Thyroid gland (tissue), 4 donors: ENCODE data around the gene CA14. TPM values are rescaled to one million over a fixed set of nuclear protein-coding genes. Genes with fewer than 3 reads are reported as not detected.

Source experiments
- DNase-seq, 2 donors: peaks; one replicate each; pipeline ENCODE4 v3.0.0-alpha.2; 2019
- H3K27ac ChIP-seq, 3 donors: fragments of 200-600 bp; sonication (generic); 1 replicate in 2 of 3; 2 replicates in 1 of 3; pipeline ENCODE4 v1.5.1; 2016 to 2019; ENCODE audit warnings: mild to moderate bottlenecking in 1 of 3, moderate library complexity in 1 of 3
- H3K27me3 ChIP-seq: fragments of 200-600 bp; sonication (generic); one replicate; pipeline ENCODE4 v1.5.1; 2019
- H3K36me3 ChIP-seq, 2 donors: fragments of 200-600 bp; sonication (generic); one replicate each; pipeline ENCODE4 v1.5.1; 2016 to 2019
- H3K4me1 ChIP-seq, 2 donors: fragments of 200-600 bp; sonication (generic); one replicate each; pipeline ENCODE4 v1.5.1; 2017 to 2019
- H3K4me3 ChIP-seq, 3 donors: fragments of 200-600 bp; sonication (generic); replicated peaks in 1 of 3; 1 replicate in 2 of 3; 2 replicates in 1 of 3; pipeline ENCODE4 v1.5.1; 2016; ENCODE audit warnings: mild to moderate bottlenecking in 1 of 3
- H3K9me3 ChIP-seq: fragments of 200-600 bp; sonication (generic); one replicate; pipeline ENCODE4 v1.5.1; 2017
- POLR2A ChIP-seq, 2 donors: fragments of 450-650 bp; IDR thresholded peaks; one replicate each; pipeline ENCODE4 v1.6.1; 2017; ENCODE audit warnings: antibody characterized with exemption in 2 of 2, mild to moderate bottlenecking in 2 of 2, moderate library complexity in 1 of 2
- WGBS, 2 donors: methylation state at CpG; one replicate each; pipeline ENCODE4 v1.1.5; 2017; 5-methylcytosine and 5-hydroxymethylcytosine counted together
- intact Hi-C: fragments of 100-400 bp; cut with DNase I; formaldehyde crosslinking; loops from one replicate; pipeline ENCODE4 v1.15.1; 2023
- small RNA-seq: library from RNA; depleted of rRNA; stranded (forward); fragments of <200 nt; gene quantifications from one replicate; pipeline ENCODE3, GENCODE V24; 2016
- total RNA-seq, 4 donors: library from RNA; depleted of rRNA; stranded (reverse); fragments of >200 nt; gene quantifications; one replicate each; pipeline ENCODE4 v1.2.3, GENCODE V29; 2016
- TF ChIP-seq, protein P1 (sequence below), 6 experiments: fragments of 200-600 bp in 3 of 6; fragments of 450-650 bp in 3 of 6; sonication (generic) in 3 of 6; IDR thresholded peaks; one replicate each; pipeline ENCODE4 v1.5.1; 2016 to 2019; ENCODE audit warnings: antibody characterized with exemption in 6 of 6, mild to moderate bottlenecking in 2 of 6, inconsistent platforms in 1 of 6, moderate library complexity in 1 of 6

The CA14 gene
- total RNA-seq, 4 donors from 2014 or later, result 0.22 to 0.27 TPM; not detected in 2

DNA sequence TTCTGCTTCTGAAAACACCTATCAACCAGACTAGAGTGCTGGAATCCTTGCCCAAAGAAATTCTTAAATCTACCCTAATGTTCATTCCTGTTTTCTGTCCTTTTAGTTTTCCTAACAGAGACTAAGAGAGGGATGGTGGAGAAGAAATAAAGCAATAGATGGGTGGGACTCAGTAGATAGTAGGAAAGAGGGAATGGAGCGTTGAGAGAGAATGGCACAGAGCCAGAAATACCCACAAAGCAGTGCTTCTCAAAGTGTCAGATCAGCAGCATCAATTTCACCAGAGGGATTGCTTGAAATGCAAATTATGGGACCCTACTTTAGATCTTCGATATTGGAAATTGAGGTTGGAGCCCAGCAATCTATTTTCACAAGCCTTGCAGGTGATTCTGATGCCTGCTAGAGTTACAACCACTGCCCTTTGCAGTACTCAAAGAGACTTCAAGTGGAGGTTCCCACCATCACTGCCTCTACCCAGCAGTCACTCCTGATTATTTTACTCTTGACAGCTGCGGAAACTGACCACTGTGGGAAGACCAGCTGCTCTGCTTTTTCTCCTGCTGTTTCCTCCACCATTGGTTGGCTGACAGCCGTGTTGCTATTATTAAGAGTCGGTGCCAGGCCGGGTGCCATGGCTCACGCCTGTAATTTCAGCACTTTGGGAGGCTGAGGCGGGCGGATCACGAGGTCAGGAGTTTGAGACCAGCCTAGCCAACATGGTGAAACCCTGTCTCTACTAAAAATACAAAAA lies 52.4 kb downstream of the CA14 start:
- no peak overlapping the region for H3K27ac ChIP-seq
- TF ChIP-seq POLR2A (IDR thresholded peaks at IDR 0.05), result no peak
- TF ChIP-seq, protein P1, sequence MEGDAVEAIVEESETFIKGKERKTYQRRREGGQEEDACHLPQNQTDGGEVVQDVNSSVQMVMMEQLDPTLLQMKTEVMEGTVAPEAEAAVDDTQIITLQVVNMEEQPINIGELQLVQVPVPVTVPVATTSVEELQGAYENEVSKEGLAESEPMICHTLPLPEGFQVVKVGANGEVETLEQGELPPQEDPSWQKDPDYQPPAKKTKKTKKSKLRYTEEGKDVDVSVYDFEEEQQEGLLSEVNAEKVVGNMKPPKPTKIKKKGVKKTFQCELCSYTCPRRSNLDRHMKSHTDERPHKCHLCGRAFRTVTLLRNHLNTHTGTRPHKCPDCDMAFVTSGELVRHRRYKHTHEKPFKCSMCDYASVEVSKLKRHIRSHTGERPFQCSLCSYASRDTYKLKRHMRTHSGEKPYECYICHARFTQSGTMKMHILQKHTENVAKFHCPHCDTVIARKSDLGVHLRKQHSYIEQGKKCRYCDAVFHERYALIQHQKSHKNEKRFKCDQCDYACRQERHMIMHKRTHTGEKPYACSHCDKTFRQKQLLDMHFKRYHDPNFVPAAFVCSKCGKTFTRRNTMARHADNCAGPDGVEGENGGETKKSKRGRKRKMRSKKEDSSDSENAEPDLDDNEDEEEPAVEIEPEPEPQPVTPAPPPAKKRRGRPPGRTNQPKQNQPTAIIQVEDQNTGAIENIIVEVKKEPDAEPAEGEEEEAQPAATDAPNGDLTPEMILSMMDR (IDR thresholded peaks at IDR 0.05), result no peak

DNA sequence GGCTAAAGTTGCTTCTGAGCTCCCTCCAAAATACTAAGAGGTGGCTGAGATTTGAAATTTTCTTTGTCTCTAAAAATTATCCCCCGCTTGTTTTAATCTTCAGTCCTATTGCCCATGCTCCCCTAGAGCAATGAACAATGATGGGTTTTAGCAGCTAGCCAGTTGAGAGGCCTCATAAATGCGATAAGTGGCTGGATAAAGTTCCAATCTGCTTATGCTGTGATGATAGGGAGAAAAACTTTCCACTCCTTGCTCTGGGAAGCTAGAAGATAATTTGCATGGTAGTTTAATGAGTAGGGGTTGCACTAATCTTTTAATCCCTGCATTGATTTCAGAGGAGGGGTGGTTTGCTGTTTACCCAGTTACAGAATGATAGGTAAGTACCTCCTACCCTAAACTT lies 54.2 kb downstream of the CA14 start:
- intact Hi-C loops, result no loop called here
- H3K36me3 ChIP-seq, result peaks cover 0 to 4% of the 10 kb centered on the region in 2 donors
- TF ChIP-seq, protein P1 (IDR thresholded peaks at IDR 0.05), result no peak
- TF ChIP-seq POLR2A (IDR thresholded peaks at IDR 0.05), result no peak
- no peak for DNase-seq
- no peak overlapping the region for H3K4me3 ChIP-seq
- no peaks in the 10 kb centered on the region for H3K9me3 ChIP-seq
- 86 to 92% methylated on average over 2 of the region's 2 CpGs for WGBS, 2 donors
- H3K4me1 ChIP-seq, result no peaks in the 10 kb centered on the region
- H3K27me3 ChIP-seq, result no peaks in the 10 kb centered on the region
- no peak overlapping the region for H3K27ac ChIP-seq

More for the DNA sequence above, 52.4 kb downstream of the CA14 start:
- DNase-seq, result no peak
- Histone ChIP-seq H3K4me1 (no peaks in the 10 kb centered on the region), H3K9me3 (no peaks in the 10 kb centered on the region), H3K4me3 (no peak overlapping the region), H3K36me3 (peaks cover 0 to 4% of the 10 kb centered on the region in 2 donors), H3K27me3 (no peaks in the 10 kb centered on the region)
- WGBS, 2 donors, result 86 to 94% methylated on average over 10 of the region's 10 CpGs
- intact Hi-C loops, result no loop called here

Small RNA genes lying within 50 kb of the gene (small RNA-seq; reads per million reads assigned to genes)
- not detected for gene RN7SL480P
- gene RNU2-17P, result not detected

Other genes with a start within 250 kb of the CA14 start
- 10 to 100 TPM; 15.9 to 39.2 (median 23.2) TPM for gene OTUD7B, start 247.0 kb upstream of the CA14 start, total RNA-seq
- gene VPS45, start 190.0 kb upstream of the CA14 start, total RNA-seq, result 10 to 100 TPM; 50.3 to 64.3 (median 57.1) TPM
- 10 to 100 TPM in 2 of 4 donors, 1 to 10 TPM in 2; 5.2 to 23.1 (median 14.2) TPM for gene PLEKHO1, start 107.9 kb upstream of the CA14 start, total RNA-seq
- 10 to 100 TPM; 19.3 to 25.8 (median 24.5) TPM for gene ANP32E, start 21.7 kb upstream of the CA14 start, total RNA-seq
- 100 to 1,000 TPM; 114 to 133 (median 116) TPM for gene APH1A, start 11.2 kb downstream of the CA14 start, total RNA-seq
- gene C1orf54, start 15.0 kb downstream of the CA14 start, total RNA-seq, result 10 to 100 TPM in 1 of 4 donors, 1 to 10 TPM in 3; 2.7 to 11.7 (median 4.3) TPM
- 1 to 10 TPM; 2.9 to 7.9 (median 5.4) TPM for gene CIART, start 24.8 kb downstream of the CA14 start, total RNA-seq
- gene MRPS21, start 36.1 kb downstream of the CA14 start, total RNA-seq, result 10 to 100 TPM; 27.4 to 61.0 (median 48.6) TPM
- 10 to 100 TPM; 61.3 to 96.9 (median 68.1) TPM for gene PRPF3, start 63.8 kb downstream of the CA14 start, total RNA-seq
- 10 to 100 TPM; 26.1 to 39.9 (median 31.6) TPM for gene RPRD2, start 106.4 kb downstream of the CA14 start, total RNA-seq
- 10 to 100 TPM; 13.8 to 18.2 (median 14.8) TPM for gene TARS2, start 229.6 kb downstream of the CA14 start, total RNA-seq